ENCODE data around the gene CACNA1G. TPM values are rescaled to one million over a fixed set of nuclear protein-coding genes. Genes with fewer than 3 reads are reported as not detected.

CACNA1G gene
- total and polyA plus RNA-seq, 2 donors (not counting 3 experiments of a cell fraction or from before 2014, with no cell fraction given) = not detected

DNA sequence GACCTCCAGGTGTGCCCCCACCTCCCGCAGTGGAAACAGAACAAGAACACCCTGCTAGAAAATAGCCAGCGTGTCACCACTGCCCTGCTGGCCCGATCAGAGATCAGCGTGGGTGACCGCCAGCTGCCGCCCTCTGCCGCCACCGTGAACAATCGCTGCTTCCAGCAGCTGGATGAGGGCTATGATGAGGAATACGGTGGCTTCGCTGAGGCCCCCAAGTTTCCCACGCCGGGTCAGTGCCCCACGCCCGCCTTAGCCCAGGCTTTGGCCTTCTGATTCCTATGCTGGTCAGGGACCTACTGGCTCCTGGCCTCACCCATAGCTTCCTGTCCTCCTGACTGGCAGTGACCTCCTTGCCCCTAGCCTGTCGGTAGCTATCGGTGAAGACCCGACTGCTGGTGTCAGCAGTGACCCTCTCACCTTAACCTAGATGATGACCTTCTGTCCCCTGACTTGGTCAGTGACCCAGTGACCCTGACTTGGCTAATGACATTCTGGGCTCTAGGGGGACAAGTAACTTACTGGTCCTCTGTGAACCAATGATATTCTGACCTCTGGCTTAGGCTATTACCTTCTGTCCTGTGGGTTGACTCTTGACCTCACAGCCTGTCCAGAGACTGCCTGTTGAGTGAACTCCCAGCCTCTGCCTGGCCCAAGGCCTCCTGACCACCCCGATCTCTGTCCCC is 11.1 kb upstream of the CACNA1G start:
- H3K27ac ChIP-seq (ENCODE audit: insufficient read depth, low read depth, low read length) = no peak overlapping the region

DNA sequence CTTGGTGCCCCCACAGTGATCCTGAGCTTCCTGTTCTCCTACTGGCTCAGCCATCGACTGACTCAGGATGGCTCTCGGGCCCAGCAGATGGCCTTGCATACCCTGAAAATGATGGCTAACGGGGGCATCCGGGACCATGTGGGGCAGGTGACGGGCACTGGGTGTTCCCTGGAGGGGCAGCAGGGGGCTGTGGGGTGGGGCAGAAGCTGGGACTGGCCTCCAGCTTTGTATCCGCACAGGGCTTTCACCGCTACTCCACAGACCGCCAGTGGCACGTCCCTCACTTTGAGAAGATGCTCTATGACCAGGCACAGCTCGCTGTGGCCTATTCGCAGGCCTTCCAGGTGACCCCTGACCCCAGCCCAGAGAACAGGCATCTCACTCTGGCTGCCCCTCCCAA is 10.5 kb upstream of the CACNA1G start:
- dilution Hi-C loops (cut with MboI; ENCODE audit: extremely low pct_ligation_motif_present, low sequenced_read_pairs) = no loop called here
- Histone ChIP-seq H3K27me3 (ENCODE audit: control insufficient read depth in 2 of 2, insufficient read depth in 2 of 2, low read length in 2 of 2) (no peaks in the 10 kb centered on the region), H2AFZ (ENCODE audit: low read depth, low read length) (no peak overlapping the region), H3K4me1 (ENCODE audit: control insufficient read depth, extremely low read depth, insufficient read depth, low read length) (peaks cover 7% of the 10 kb centered on the region), H3K9me1 (replicated peaks; ENCODE audit: control insufficient read depth, extremely low read depth, insufficient read depth, low read length) (no peaks in the 10 kb centered on the region), H4K20me1 (replicated peaks; ENCODE audit: control insufficient read depth, extremely low read depth, insufficient read depth, low read length) (no peaks in the 10 kb centered on the region), H3K36me3 (ENCODE audit: control insufficient read depth in 2 of 2, extremely low read depth in 1 of 2, insufficient read depth in 2 of 2, low read length in 2 of 2) (peaks cover 0 to 2% of the 10 kb centered on the region in 2 experiments), H3K9me3 (replicated peaks; ENCODE audit: control insufficient read depth, insufficient read depth, low read length) (no peaks in the 10 kb centered on the region), H3K4me3 (replicated peaks in 1 of 3; ENCODE audit: insufficient read depth in 1 of 3, low read depth in 1 of 3, low read length in 3 of 3) (no peak overlapping the region), H3K9ac (replicated peaks; ENCODE audit: extremely low read depth, insufficient read depth, low read length) (no peak overlapping the region), H3K27ac (ENCODE audit: insufficient read depth, low read depth, low read length) (no peak overlapping the region), H3K79me2 (ENCODE audit: control insufficient read depth, insufficient read depth, low read length) (no peaks in the 10 kb centered on the region), H3K4me2 (ENCODE audit: insufficient read depth, low read length) (no peak overlapping the region)
- CTCF ChIA-PET = interaction anchor here (0.8 to 8.4 kb wide), 18 partner anchors 10 to 289 kb away, joined by 3 to 398 read pairs (median 12); partner anchors contain the start of gene CACNA1G
- POLR2A ChIA-PET = interaction anchor here (1.3 kb wide), 1 partner anchor 10 kb away, joined by 3 read pairs; the partner anchor contains the start of gene CACNA1G
- FAIRE-seq = no peak
- BruUV-seq (replicated peaks) = no TSS peak
- no peak for DNase-seq (ENCODE audit: low read depth, low spot score)
- intact Hi-C loops (cut with micrococcal nuclease) = loop anchor here (5.0 to 10.0 kb wide), 2 partner anchors 407 to 605 kb away; partner anchors contain the start of gene NME1
- TF ChIP-seq, protein P1, sequence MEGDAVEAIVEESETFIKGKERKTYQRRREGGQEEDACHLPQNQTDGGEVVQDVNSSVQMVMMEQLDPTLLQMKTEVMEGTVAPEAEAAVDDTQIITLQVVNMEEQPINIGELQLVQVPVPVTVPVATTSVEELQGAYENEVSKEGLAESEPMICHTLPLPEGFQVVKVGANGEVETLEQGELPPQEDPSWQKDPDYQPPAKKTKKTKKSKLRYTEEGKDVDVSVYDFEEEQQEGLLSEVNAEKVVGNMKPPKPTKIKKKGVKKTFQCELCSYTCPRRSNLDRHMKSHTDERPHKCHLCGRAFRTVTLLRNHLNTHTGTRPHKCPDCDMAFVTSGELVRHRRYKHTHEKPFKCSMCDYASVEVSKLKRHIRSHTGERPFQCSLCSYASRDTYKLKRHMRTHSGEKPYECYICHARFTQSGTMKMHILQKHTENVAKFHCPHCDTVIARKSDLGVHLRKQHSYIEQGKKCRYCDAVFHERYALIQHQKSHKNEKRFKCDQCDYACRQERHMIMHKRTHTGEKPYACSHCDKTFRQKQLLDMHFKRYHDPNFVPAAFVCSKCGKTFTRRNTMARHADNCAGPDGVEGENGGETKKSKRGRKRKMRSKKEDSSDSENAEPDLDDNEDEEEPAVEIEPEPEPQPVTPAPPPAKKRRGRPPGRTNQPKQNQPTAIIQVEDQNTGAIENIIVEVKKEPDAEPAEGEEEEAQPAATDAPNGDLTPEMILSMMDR (IDR thresholded peaks at IDR 0.05; ENCODE audit: extremely low read depth in 1 of 2, insufficient read depth in 1 of 2, low read depth in 1 of 2, low read length in 2 of 2) = no peak
- no peak for TF ChIP-seq MYC (IDR thresholded peaks at IDR 0.05; ENCODE audit: low read depth, low read length)
- TF ChIP-seq POLR2AphosphoS5 (IDR thresholded peaks at IDR 0.05; ENCODE audit: insufficient read depth, low read depth, low read length) = no peak
- TF ChIP-seq GATA2 (IDR thresholded peaks at IDR 0.05; ENCODE audit: insufficient read depth, insufficient read length, low read depth, low read length) = no peak
- TF ChIP-seq, protein P2, sequence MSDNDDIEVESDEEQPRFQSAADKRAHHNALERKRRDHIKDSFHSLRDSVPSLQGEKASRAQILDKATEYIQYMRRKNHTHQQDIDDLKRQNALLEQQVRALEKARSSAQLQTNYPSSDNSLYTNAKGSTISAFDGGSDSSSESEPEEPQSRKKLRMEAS (IDR thresholded peaks at IDR 0.05; ENCODE audit: insufficient read depth, insufficient read length) = no peak
- no peak for TF ChIP-seq JUN (IDR thresholded peaks at IDR 0.05; ENCODE audit: borderline replicate concordance, insufficient read depth, insufficient read length, low read depth)
- TF ChIP-seq POLR2A (IDR thresholded peaks at IDR 0.05; ENCODE audit: low read depth, low read length) = no peak
- no peak for TF ChIP-seq FOS (IDR thresholded peaks at IDR 0.05; ENCODE audit: borderline replicate concordance, insufficient read depth, low read length)
- TF ChIP-seq EZH2 (IDR thresholded peaks at IDR 0.05; ENCODE audit: borderline replicate concordance, low read depth, low read length, severe bottlenecking) = no peak

More for the DNA sequence above, 11.1 kb upstream of the CACNA1G start:
- dilution Hi-C loops (cut with MboI; ENCODE audit: extremely low pct_ligation_motif_present, low sequenced_read_pairs) = no loop called here
- no peak for DNase-seq (ENCODE audit: low read depth, low spot score)
- TF ChIP-seq FOS (IDR thresholded peaks at IDR 0.05; ENCODE audit: borderline replicate concordance, insufficient read depth, low read length) (no peak), GATA2 (IDR thresholded peaks at IDR 0.05; ENCODE audit: insufficient read depth, insufficient read length, low read depth, low read length) (no peak), POLR2A (IDR thresholded peaks at IDR 0.05; ENCODE audit: low read depth, low read length) (no peak)
- TF ChIP-seq, protein P2 (IDR thresholded peaks at IDR 0.05; ENCODE audit: insufficient read depth, insufficient read length) = no peak
- Histone ChIP-seq H3K9me1 (replicated peaks; ENCODE audit: control insufficient read depth, extremely low read depth, insufficient read depth, low read length) (no peaks in the 10 kb centered on the region), H4K20me1 (replicated peaks; ENCODE audit: control insufficient read depth, extremely low read depth, insufficient read depth, low read length) (no peaks in the 10 kb centered on the region), H3K27me3 (ENCODE audit: control insufficient read depth in 2 of 2, insufficient read depth in 2 of 2, low read length in 2 of 2) (no peaks in the 10 kb centered on the region), H3K4me1 (ENCODE audit: control insufficient read depth, extremely low read depth, insufficient read depth, low read length) (peaks cover 7% of the 10 kb centered on the region), H3K36me3 (ENCODE audit: control insufficient read depth in 2 of 2, extremely low read depth in 1 of 2, insufficient read depth in 2 of 2, low read length in 2 of 2) (peaks cover 0 to 2% of the 10 kb centered on the region in 2 experiments), H3K79me2 (ENCODE audit: control insufficient read depth, insufficient read depth, low read length) (no peaks in the 10 kb centered on the region), H3K9me3 (replicated peaks; ENCODE audit: control insufficient read depth, insufficient read depth, low read length) (no peaks in the 10 kb centered on the region), H3K4me3 (replicated peaks in 1 of 3; ENCODE audit: insufficient read depth in 1 of 3, low read depth in 1 of 3, low read length in 3 of 3) (no peak overlapping the region), H3K9ac (replicated peaks; ENCODE audit: extremely low read depth, insufficient read depth, low read length) (no peak overlapping the region), H2AFZ (ENCODE audit: low read depth, low read length) (no peak overlapping the region), H3K4me2 (ENCODE audit: insufficient read depth, low read length) (no peak overlapping the region)
- POLR2A ChIA-PET = no interaction called here
- BruUV-seq (replicated peaks) = no TSS peak
- CTCF ChIA-PET = interaction anchor here (0.6 to 8.4 kb wide), 9 partner anchors 13 to 168 kb away, joined by 3 to 398 read pairs (median 12); no protein-coding TSS in a partner anchor
- intact Hi-C loops (cut with micrococcal nuclease) = loop anchor here (5.0 to 10.0 kb wide), 2 partner anchors 408 to 605 kb away; partner anchors contain the start of gene NME1
- FAIRE-seq = no peak

Data from endothelial cell of umbilical vein (primary cell).